ENCODE results near the gene ATRNL1. TPM values are rescaled to one million over a fixed set of nuclear protein-coding genes. Genes with fewer than 3 reads are reported as not detected.
"Not testable (repeated sequence)": the region's sequence is repeated elsewhere in the genome, so short reads cannot be mapped to it uniquely, and the experiment has no call there.

Gene ATRNL1
- total and polyA plus RNA-seq, 2 of the 8 experiments (the other 6 are each of a cell fraction or from before 2014, with no cell fraction given) = 5.1 to 17.6 TPM

GRCh38 chr10:115103700-115104099 is 10.5 kb downstream of the ATRNL1 start (continued):
- TF ChIP-seq CTBP2 (IDR thresholded peaks at IDR 0.05; ENCODE audit: borderline replicate concordance, insufficient read depth, insufficient read length, low read length) (no peak), SUZ12 (IDR thresholded peaks at IDR 0.05; ENCODE audit: low read length) (no peak), GABPA (IDR thresholded peaks at IDR 0.05; ENCODE audit: borderline replicate concordance, insufficient read depth, low read length) (no peak), RXRA (IDR thresholded peaks at IDR 0.05; ENCODE audit: insufficient read depth, low read depth, low read length) (no peak)

GRCh38 chr10:115105411-115105810 is 12.2 kb downstream of the ATRNL1 start:
- CTCF ChIA-PET (ENCODE audit: partially characterized antibody) = interaction anchor here (0.8 to 1.9 kb wide), 3 partner anchors 82 to 229 kb away, joined by 3 to 7 read pairs (median 4); no protein-coding TSS in a partner anchor
- H3K27me3 ChIP-seq (replicated peaks in 1 of 4; ENCODE audit: control insufficient read depth in 3 of 4, extremely low read depth in 1 of 4, insufficient read depth in 3 of 4, low read length in 3 of 4); DNase-seq (ENCODE audit: low read depth in 1 of 2, low spot score in 2 of 2); H3K4me2 ChIP-seq (ENCODE audit: insufficient read depth in 1 of 2, low read depth in 2 of 2, low read length in 2 of 2); H3K14ac ChIP-seq (ENCODE audit: insufficient read length); H4K8ac ChIP-seq (ENCODE audit: extremely low read depth, insufficient read depth, low read length); H4K20me1 ChIP-seq (replicated peaks in 1 of 2; ENCODE audit: control insufficient read depth in 1 of 2, insufficient read depth in 2 of 2, low read length in 2 of 2); H3K4me1 ChIP-seq (replicated peaks in 1 of 4; ENCODE audit: control insufficient read depth in 3 of 4, insufficient read depth in 4 of 4, low read length in 3 of 4); H3K23ac ChIP-seq (ENCODE audit: insufficient read length); H4K91ac ChIP-seq (replicated peaks; ENCODE audit: insufficient read length, low read length); H2BK12ac ChIP-seq (ENCODE audit: low read depth, low read length); H3K27ac ChIP-seq (ENCODE audit: low read depth, low read length); H3K36me3 ChIP-seq (ENCODE audit: control insufficient read depth in 2 of 4, insufficient read depth in 4 of 4, low read length in 3 of 4); H2BK20ac ChIP-seq (ENCODE audit: low read length); H2BK5ac ChIP-seq (ENCODE audit: low read depth, low read length); H2BK120ac ChIP-seq (replicated peaks; ENCODE audit: low read depth, low read length); H3K18ac ChIP-seq (ENCODE audit: extremely low read depth, low read length); H3K56ac ChIP-seq (replicated peaks; ENCODE audit: insufficient read length, low read depth, low read length); H3K79me1 ChIP-seq (ENCODE audit: low read depth, low read length); H4K5ac ChIP-seq (ENCODE audit: insufficient read length, low read depth, low read length); H2AFZ ChIP-seq (ENCODE audit: low read length); H3K9ac ChIP-seq (replicated peaks in 1 of 4; ENCODE audit: extremely low read depth in 1 of 4, low read depth in 3 of 4, low read length in 3 of 4); FAIRE-seq; POLR2A ChIA-PET (ENCODE audit: partially characterized antibody); H3K4me3 ChIP-seq (ENCODE audit: extremely low read depth in 1 of 4, insufficient read depth in 2 of 4, low read depth in 3 of 4, low read length in 4 of 4); H2BK15ac ChIP-seq (ENCODE audit: low read length); H3K4ac ChIP-seq (replicated peaks; ENCODE audit: insufficient read length, low read depth, low read length); H2AK5ac ChIP-seq (ENCODE audit: low read depth, low read length); H3K23me2 ChIP-seq (ENCODE audit: low read depth, low read length): not testable (repeated sequence)
- Histone ChIP-seq H3K79me2 (ENCODE audit: control insufficient read depth in 1 of 2, insufficient read depth in 2 of 2, low read length in 2 of 2) (peaks cover 0 to 28% of the 10 kb centered on the region in 2 experiments; a peak in 2 of 4 replicates), H3K9me3 (ENCODE audit: insufficient read depth in 2 of 2, low read depth in 1 of 2, low read length in 1 of 2) (peaks cover 23 to 25% of the 10 kb centered on the region in 2 experiments)
- 77% methylated on average over 5 of the region's 5 CpGs; no CpG with 5 or more reads in 1 of the 2 experiments for WGBS, 2 experiments (ENCODE audit: extremely low coverage in 1 of 2, insufficient coverage in 1 of 2, insufficient read length in 1 of 2, insufficient replicate concordance in 2 of 2, low coverage in 1 of 2, low lambda C conversion rate in 2 of 2, missing lambda C conversion rate in 1 of 2)

Measured in H1 (cell line).